Germinal center (tissue), 1 donor: ENCODE measurements around the gene TNFRSF21.
"Not testable (repeated sequence)": the region's sequence is repeated elsewhere in the genome, so short reads cannot be mapped to it uniquely, and the experiment has no call there.

Experiments
- DNase-seq: peaks from one replicate; pipeline ENCODE4 v3.0.0; 2012; ENCODE audit warnings: mixed read lengths, low spot score

TNFRSF21 gene

DNA sequence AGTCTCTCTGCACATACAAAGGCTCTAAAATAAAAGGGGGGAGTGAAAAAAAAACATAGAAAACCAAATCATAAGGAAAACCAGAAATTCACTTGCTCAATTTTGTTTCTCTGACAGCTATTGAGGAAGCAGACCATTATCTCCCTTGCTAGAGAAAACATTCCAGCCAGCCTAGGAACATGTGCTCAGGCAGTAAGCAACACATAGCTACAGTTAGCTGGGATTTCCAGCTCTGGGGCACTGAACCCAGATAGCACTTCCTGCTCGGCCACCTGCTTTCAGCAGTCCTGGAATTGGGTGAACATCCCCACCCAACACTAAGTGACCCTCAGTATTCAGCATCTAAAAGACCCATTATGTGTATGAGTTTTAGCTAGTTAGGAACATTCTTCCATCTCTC, 61.3 kb downstream of the TNFRSF21 start:
- no peak for DNase-seq

GRCh38 chr6:47247227-47247797, 62.4 kb downstream of the TNFRSF21 start:
- DNase-seq: peak; percentile 29

DNA sequence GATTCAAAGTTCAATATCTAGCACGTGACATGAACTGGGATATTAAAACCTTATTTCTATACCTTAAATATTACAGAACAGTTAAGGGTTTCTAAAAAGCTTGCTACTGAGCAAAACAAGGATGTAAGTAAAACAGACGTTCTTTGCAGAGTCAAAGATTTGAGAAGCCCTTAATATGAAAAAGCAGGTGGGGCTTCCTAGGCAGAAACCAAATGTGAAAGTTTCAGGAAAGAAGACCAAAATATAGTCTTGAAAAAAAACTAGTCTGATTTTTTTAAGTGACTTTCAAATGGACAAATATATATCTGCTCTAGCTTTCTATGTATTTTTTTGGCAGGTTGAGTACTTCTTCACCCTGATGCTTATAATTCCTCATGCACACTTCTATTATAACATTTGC, 63.2 kb downstream of the TNFRSF21 start:
- no peak for DNase-seq

DNA sequence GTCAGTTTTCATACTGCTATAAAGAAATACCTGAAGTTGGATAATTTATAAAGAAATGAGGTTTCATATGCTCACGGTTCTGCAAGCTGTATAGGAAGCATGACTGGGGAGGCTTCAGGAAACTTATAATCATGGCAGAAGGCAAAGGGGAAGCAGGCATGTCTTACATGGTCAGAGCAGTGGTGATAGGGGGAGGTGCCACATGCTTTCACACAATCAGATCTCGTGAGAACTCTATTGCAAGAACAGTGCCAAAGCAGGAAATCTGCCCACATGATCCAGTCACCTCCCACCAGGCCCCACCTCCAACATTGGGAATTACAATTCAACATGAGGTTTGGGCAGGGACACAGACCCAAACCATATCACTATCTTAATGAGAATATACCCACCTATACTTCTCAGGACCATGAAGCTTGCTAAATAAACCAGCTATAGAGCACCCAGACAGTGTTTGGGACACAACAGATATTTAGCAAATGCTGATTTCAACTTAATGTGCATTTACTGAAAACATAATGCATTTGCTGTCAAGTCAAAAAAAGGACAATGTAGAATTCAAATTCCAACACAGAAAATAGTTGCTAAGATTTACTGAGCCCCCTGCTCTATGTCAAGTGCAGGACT, 63.8 kb downstream of the TNFRSF21 start:
- no peak for DNase-seq

DNA sequence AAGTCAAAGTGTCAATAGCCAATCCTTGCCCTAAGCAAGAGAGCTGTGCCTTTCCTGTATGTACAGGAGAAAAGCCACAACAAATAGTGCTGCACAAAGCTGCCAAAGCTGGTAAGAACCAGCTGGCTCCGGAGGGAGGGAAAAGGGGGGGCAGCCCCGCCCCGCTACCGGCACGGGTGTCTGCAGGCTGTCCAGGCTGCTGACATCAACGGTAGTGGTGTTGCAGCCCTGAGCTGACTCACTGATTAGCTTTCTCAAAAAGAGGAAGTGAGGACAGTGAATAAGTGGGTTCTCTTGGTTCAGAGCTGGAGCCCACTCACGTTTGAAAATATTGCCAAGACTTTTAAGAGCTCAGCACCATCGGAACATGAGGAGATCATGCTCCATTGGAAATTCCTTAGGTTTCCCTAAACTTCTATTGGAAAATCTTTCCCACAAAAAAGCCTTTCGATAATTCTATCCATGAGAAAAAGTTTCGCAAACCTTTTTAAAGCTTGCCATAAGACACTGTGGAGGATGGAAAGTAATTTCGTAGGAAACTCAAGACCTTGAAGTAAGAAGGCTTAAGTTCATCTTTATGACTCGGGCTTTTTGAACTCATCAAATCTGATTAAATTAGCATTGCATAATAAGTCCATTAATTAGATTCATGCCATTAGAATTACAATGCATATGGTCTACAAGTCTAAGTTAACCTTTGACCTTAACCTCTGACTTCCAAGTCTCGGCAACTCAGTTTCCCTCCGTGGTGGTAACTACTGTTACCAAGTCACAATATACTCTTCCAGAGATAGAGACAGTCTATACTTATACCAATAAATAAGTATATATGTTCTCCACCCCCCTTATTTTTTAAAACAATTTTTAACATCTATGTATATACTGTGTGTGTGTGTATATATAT, 67.0 kb downstream of the TNFRSF21 start:
- peak; percentile 70 for DNase-seq

DNA sequence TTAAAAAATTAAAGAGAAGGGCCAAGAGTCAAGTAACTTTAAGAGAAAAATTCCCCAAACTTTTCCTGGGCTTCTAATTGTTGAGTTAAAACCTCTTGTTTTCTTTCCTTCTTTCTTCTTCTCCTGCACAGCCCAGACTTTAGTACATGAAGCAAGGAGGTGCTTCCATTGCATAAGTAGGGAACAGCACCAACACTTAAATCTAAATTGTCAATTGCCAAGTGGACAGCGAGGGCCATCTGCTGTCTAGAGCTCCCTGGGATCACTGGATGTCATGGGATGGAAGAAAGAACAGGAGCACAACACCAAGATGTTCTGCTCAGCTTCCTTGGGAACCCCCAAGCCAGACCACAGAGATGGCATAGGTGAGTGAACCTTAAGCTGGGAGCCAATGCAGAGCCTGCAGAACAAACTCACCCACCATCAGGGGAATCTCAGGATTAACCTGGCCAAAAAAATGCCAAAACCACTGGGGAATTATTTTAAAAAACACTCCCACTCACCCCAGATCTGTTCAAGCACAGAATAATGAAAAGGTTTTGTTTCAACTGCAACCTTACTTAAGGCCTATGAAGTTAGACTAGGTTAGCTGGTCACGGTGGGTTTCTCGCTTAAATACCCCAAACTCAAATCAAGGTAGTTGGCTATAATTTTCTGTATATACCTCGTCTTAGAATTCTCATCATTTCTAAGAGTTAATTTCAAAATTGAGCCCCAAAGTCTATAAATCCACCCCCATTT, 67.8 kb downstream of the TNFRSF21 start:
- DNase-seq: no peak

GRCh38 chr6:47240277-47240890, 69.3 kb downstream of the TNFRSF21 start:
- DNase-seq: no peak

DNA sequence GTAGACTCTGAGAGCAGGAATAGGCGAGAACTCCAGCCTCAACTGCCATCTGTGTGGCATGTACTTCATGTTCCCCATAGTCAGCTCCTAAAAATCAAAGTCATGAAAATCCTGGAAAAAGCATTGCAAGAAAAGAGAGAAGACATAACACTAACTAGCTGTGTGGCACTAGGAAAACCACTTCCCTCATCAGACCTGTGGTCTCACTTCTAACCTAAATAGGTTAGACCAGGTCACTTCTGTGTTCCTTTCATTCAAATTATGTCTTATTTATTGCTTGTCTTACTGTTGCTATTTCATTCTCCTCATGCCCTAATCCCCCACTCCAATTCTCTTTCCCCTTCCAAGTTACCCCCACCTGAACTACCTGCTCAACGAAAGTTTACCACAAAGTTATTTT, 70.2 kb downstream of the TNFRSF21 start:
- no peak for DNase-seq

DNA sequence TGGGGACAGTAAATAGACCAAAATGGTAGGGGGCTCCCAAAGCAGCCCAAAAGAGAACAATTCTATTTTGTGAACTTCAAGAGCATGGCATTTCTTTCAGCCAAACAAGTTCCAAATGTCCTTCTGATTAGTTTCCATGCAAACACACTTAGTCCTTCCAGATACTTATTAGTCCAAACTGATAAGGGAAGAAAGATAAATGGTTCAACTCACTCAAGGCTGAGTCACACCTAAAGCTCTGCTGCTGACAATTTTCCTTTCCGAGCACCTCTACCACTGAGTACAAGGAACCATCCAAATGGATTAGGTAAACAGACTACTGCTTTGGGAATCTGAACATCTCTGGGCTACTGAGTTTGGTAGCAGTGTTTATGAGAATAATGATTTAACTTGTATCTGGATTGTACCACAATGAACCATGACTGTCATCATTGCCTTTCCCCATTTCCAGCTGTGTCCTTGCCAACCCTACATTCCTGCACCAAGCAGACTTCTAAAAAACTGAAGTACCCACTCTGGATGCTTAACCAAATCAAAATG, 71.2 kb downstream of the TNFRSF21 start:
- no peak for DNase-seq

DNA sequence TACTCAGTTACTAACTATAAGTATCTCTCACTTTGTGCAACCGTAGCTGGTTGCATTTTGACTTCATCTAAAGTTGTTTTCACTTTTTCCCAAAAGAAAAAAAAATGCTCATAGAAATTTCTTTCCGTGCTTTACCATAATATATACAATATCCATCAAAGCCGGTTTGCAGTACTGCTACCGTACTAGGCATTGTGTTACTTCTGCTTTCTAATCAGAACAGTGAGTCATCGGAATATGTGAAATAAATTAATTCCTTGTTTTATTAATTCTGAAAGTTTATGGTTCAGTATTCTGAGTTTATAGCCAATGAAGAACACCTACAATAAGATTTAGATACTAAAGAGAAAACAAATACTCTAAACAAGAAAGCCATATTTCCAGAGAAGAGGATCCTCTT, 72.5 kb downstream of the TNFRSF21 start:
- DNase-seq: no peak

DNA sequence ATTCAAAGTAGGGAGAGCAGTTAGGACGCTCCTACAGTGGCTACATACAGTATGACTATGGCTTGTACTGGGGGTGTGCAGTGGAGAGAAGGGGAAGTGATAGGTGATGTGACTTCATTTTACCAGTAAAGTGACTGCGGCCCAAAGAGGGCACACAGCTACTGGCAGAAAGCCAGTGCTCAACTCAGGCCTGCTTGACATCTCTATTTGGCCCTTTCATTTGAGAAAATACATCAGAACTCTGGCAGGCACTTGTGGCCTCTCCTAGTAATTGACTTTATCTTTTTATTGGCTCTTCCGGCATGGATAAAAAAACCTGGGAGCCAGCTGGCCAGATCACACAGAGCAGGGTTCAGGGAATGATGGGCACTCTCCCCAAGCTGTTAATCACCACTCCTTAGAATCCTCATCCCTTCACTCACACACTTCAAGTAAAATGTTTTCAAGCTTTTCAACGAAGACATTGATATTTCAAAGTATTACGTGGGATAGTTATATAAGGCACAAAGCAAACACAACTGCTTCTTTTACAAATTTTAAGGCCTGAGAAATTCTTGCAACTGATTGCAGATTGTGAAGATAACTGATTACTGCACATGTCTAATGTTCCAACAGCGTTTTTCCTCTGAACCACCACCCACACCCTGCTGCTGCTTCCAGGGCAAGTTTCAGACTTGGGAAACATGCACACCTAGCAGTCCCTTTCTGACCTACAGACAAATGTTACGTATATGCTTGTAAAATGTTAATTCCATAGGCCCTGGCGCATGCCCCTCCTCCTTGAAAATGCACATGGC, 73.5 kb downstream of the TNFRSF21 start:
- no peak for DNase-seq

GRCh38 chr6:47235421-47235820, 74.3 kb downstream of the TNFRSF21 start:
- no peak for DNase-seq

DNA sequence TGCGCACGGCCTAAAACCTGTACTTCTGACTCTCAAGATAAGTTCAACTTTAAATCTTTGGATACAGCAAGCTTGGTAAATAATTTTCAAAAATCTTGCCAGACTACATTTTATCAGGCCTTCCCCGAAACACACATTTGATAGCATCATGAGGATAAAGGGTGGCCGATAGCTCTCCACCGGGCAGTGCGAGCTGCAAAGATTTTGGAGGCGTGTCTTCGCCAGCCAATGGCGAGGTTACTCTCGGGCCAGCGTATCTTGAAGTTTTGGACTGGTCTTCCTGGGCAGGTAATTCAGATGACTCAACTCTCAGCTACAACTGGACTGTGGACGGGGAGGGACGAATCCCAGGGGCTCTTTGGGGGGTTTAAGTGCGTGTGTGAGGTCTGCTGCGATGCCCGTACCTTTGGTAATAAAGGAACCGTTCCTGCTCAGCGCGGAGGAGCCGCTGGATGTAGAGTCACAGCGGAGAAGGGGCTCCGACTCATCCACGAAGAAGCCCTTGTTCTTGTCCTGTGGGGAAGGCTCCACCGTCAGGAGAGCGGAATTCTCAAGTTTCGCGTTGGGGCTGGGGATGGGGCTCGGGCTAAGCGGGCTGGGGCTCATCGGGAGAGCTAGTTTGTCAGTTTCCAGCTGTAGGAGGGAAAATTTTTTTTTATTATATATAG, 75.3 kb downstream of the TNFRSF21 start:
- no peak for DNase-seq

- DNase-seq: no peak
Observed at GRCh38 chr6:47231151-47231550, 78.6 kb downstream of the TNFRSF21 start.

- no peak for DNase-seq
Observed at GRCh38 chr6:47230579-47230978, 79.1 kb downstream of the TNFRSF21 start.

- DNase-seq: no peak
Observed at GRCh38 chr6:47229255-47229654, 80.5 kb downstream of the TNFRSF21 start.

- not testable (repeated sequence) for DNase-seq
Observed at GRCh38 chr6:47228093-47228492, 81.6 kb downstream of the TNFRSF21 start.

- not testable (repeated sequence) for DNase-seq
Observed at GRCh38 chr6:47223251-47223650, 86.5 kb downstream of the TNFRSF21 start.

- no peak for DNase-seq
Observed at GRCh38 chr6:47221565-47221964, 88.1 kb downstream of the TNFRSF21 start.

GRCh38 chr6:47209632-47210031, 100.1 kb downstream of the TNFRSF21 start:
- no peak for DNase-seq
